HG03565 (cell line): ENCODE results near the gene TAPT1.

ENCODE experiments used
- ATAC-seq: cut with Tn5 transposase; IDR thresholded peaks from one replicate; pipeline ENCODE4 v1.9.1; 2021; ENCODE audit warnings: mild to moderate bottlenecking, moderate library complexity; ENCODE audit not compliant: unreplicated experiment

TAPT1 gene

GRCh38 chr4:16110661-16111290 lies 115.5 kb downstream of the TAPT1 start:
- ATAC-seq, result no peak
